Measurements from ENCODE around the gene USP32.
A peak's percentile ranks its signal among the peaks of the same experiment; 100 is the strongest.
"Not testable (repeated sequence)": the region's sequence is repeated elsewhere in the genome, so short reads cannot be mapped to it uniquely, and the experiment has no call there.

USP32 gene

GRCh38 chr17:60401819-60402218 lies 9.9 kb upstream of the USP32 start:
- DNase-seq: no peak

GRCh38 chr17:60398227-60398959 lies 6.5 kb upstream of the USP32 start:
- no peak for DNase-seq

- DNase-seq: no peak
These were observed 4.5 kb upstream of the USP32 start for GRCh38 chr17:60396412-60396811.

GRCh38 chr17:60395508-60396065 lies 3.7 kb upstream of the USP32 start:
- no peak for DNase-seq

GRCh38 chr17:60393840-60394723 lies 2.1 kb upstream of the USP32 start:
- DNase-seq: no peak

DNA sequence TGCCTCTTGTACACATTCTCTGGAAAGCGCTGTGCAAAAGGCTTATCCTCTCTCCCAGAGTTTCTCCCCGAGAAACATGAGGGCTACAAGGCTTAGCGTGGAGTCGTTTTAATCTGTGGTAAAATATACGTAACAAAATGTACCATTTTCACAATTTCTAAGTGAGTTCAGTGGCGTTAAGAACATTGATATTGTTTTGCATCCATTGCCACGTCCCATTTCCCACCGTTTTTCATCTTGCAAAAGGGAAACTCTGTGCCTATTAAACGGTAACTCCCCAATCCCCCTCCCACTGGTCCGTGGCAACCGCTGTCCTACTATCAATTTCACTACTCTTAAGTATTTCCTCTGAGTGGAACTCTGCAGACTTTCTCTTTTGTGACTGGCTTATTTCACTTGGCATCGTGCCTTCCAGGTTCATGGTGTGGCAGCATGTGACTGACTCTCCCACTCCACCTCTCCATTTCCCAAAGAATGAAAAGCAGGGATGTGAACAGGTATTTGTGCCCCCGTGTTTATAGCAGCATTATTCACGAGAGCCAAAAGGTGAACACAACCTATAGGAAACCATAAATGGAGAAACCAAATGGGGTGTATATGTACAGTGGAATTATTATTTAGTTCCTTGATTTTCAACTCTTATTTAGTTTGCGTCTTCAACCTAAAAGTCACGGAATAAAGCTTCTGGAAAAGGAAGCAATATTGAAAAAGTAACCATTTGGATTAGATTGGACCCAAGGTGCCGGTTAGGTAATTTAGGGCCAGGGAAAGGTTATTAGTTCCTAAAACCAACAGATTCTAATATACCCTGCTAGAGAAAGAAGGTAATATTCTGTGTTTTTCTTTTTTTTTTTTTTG lies 1.1 kb upstream of the USP32 start:
- DNase-seq: peak; percentile 39

- DNase-seq: no peak
These were observed 377 bp downstream of the USP32 start for GRCh38 chr17:60391471-60392041.

- no peak for DNase-seq
These were observed 935 bp downstream of the USP32 start for GRCh38 chr17:60390925-60391470.

GRCh38 chr17:60390186-60390585 lies 1.7 kb downstream of the USP32 start:
- no peak for DNase-seq

- no peak for DNase-seq
These were observed 3.2 kb downstream of the USP32 start for GRCh38 chr17:60388742-60389141.

- DNase-seq: no peak
These were observed 4.3 kb downstream of the USP32 start for GRCh38 chr17:60387666-60388065.

- no peak for DNase-seq
These were observed 5.5 kb downstream of the USP32 start for GRCh38 chr17:60386147-60387058.

- DNase-seq: not testable (repeated sequence)
These were observed 7.0 kb downstream of the USP32 start for GRCh38 chr17:60384921-60385320.

DNA sequence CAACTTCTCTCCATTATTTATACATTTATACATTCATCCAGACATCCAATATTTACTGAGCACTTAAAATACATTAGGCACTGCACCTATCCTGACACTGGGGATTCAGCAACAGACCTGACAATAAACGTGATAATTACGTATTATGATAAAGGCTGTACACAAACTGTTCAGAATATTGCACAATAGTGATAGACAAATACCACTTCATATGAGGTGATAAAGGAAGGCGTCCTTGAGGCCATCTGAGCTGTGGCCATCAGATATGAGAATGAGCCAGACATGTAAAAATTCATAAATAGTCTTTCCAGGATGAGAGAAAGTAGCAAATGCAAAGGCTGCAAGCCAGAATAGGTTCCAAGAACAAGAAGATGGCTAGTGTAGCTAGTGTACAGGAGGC lies 8.6 kb downstream of the USP32 start:
- no peak for DNase-seq

GRCh38 chr17:60381958-60382357 lies 10.0 kb downstream of the USP32 start:
- DNase-seq: no peak

DNA sequence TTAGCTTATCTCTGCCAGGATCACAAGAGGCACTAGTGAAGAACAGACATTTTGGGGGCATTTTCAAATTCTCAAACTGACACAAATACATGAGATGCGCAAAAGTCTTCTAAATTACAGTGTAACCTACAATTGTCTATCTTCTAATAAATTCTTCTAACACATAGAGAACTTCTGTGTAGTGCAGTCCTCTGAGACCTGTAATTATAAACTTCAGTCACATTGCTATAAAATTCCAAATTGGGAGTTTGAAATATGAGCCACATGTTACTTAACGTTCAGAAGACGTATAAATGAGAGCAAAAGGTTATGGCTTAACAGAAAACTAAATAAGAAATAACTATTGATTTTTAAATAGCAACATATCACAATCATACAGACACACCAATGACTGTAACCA lies 12.5 kb downstream of the USP32 start:
- not testable (repeated sequence) for DNase-seq

- not testable (repeated sequence) for DNase-seq
These were observed 13.7 kb downstream of the USP32 start for GRCh38 chr17:60378187-60378586.

- DNase-seq: no peak
These were observed 19.0 kb downstream of the USP32 start for GRCh38 chr17:60372790-60373483.

DNA sequence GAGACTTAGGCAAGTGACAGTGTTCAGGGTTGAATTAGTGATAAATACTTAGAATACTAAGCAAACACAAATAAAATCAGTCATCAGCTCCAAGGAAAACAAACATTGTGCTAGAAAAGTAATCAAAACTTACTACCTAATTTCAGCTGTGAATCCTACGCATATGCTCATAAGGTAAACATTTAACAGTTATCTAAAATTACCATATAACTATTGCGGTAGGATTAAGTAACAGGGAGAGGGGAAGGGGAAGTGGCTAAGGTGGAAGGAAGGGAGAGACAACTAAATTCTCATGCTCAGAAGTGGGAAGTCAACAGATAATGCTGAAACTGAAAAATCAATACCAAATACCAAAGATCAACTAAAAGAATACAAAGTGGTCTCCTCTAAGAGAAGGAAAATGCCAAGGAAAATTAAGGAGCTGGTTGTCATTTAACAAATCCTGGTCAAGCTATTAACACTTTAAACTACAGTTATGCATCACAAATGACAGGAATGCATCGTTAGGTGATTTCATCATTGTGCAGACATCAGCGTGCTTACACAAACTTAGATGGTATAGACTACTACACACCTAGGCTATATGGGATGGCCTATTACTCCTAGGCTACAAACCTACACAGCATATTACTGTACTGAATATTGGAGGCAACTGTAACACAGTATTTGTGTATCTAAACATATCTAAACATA lies 20.0 kb downstream of the USP32 start:
- no peak for DNase-seq

- DNase-seq: no peak
These were observed 20.5 kb downstream of the USP32 start for GRCh38 chr17:60371416-60371815.

All from stimulated activated CD4-positive, alpha-beta T cell treated with anti-CD3 and anti-CD28 coated beads, Interleukin-1b, Interleukin-23, amount 100 ng/mL, for 48 hours (primary cell).